ENCODE measurements around the gene CDA. TPM values are rescaled to one million over a fixed set of nuclear protein-coding genes. Genes with fewer than 3 reads are reported as not detected.

Gene CDA
- total RNA-seq, 1 experiment from 2014 or later: 6.5 TPM

GRCh38 chr1:20596106-20596505 lies 7.2 kb downstream of the CDA start:
- no peaks in the 10 kb centered on the region for H3K79me1 ChIP-seq (ENCODE audit: insufficient read depth, low read depth, low read length, poor library complexity, severe bottlenecking)
- H3K9ac ChIP-seq (ENCODE audit: extremely low read depth, insufficient read length, low read length): no peak overlapping the region
- no peak overlapping the region for H2AK5ac ChIP-seq (ENCODE audit: insufficient read length, low read length)
- no peak overlapping the region for H2BK5ac ChIP-seq (ENCODE audit: insufficient read length, low read length)
- no peaks in the 10 kb centered on the region for H3K4me1 ChIP-seq (ENCODE audit: insufficient read depth, low read length)
- H3K56ac ChIP-seq (ENCODE audit: insufficient read length, low read depth, low read length): no peak overlapping the region
- H3K27ac ChIP-seq (ENCODE audit: insufficient read length, low read depth, low read length): no peak overlapping the region
- H2BK12ac ChIP-seq (ENCODE audit: insufficient read length, low read depth, low read length): no peak overlapping the region
- no peaks in the 10 kb centered on the region; a peak in 2 of 5 replicates for H3K9me3 Mint-ChIP-seq
- H3K4ac ChIP-seq (ENCODE audit: low read depth, low read length): no peak overlapping the region
- no peak overlapping the region for H4K91ac ChIP-seq (ENCODE audit: insufficient read length, low read depth, low read length)
- no CpG with 5 or more reads among the region's 6 CpGs for WGBS (ENCODE audit: extremely low coverage, insufficient read length, low lambda C conversion rate)
- H3K27ac Mint-ChIP-seq: no peak overlapping the region; a peak in 1 of 7 replicates
- H3K23ac ChIP-seq (ENCODE audit: insufficient read length, low read depth, low read length): no peak overlapping the region
- H3K18ac ChIP-seq (ENCODE audit: insufficient read length, low read depth, low read length): no peak overlapping the region
- H2BK20ac ChIP-seq (ENCODE audit: low read depth, low read length, poor library complexity, severe bottlenecking): no peak overlapping the region
- H4K5ac ChIP-seq (ENCODE audit: insufficient read length, low read depth, low read length): no peak overlapping the region
- no peak for TF ChIP-seq CTCF (conservative IDR thresholded peaks at IDR 0.05)
- no peak overlapping the region for H4K8ac ChIP-seq (replicated peaks; ENCODE audit: insufficient read length, low read depth, low read length)
- H3K14ac ChIP-seq (ENCODE audit: insufficient read depth, low read length): no peak overlapping the region
- no peak overlapping the region for H2BK120ac ChIP-seq (ENCODE audit: low read depth, low read length, poor library complexity, severe bottlenecking)
- no peak overlapping the region for H2AFZ ChIP-seq (ENCODE audit: low read length)
- no peak for DNase-seq
- H3K23me2 ChIP-seq (ENCODE audit: insufficient read length, low read depth, low read length, poor library complexity, severe bottlenecking): no peaks in the 10 kb centered on the region
- no peak overlapping the region for H3K4me2 ChIP-seq (ENCODE audit: insufficient read depth, insufficient read length, low read length)
- H3K4me1 Mint-ChIP-seq: peaks cover 3 to 10% of the 10 kb centered on the region in 2 experiments; a peak in 3 of 4 replicates
- H3K36me3 Mint-ChIP-seq (ENCODE audit: insufficient read depth in 1 of 3, low read depth in 3 of 3): no peaks in the 10 kb centered on the region; a peak in 1 of 7 replicates
- H3K27me3 Mint-ChIP-seq (ENCODE audit: low read depth): no peaks in the 10 kb centered on the region; the same call in 1 of the 2 replicates
- H2BK15ac ChIP-seq (ENCODE audit: low read depth, low read length): no peak overlapping the region
- no peaks in the 10 kb centered on the region for H4K20me1 ChIP-seq (ENCODE audit: control insufficient read depth, insufficient read depth, insufficient read length)
- H3K4me3 Mint-ChIP-seq: no peak overlapping the region
- H3K79me2 ChIP-seq (ENCODE audit: insufficient read depth, low read length): peaks cover 2% of the 10 kb centered on the region; the same call in 1 of the 2 replicates
- no peaks in the 10 kb centered on the region for H3K9me3 ChIP-seq (ENCODE audit: control insufficient read depth, low read depth, low read length)
- no peak overlapping the region for H3T11ph ChIP-seq (ENCODE audit: low read length)
- H3K27me3 ChIP-seq (ENCODE audit: insufficient read depth, low read length): no peaks in the 10 kb centered on the region

All from H9 (cell line).